Natural killer cell (primary cell): ENCODE measurements around the gene TMX4. TPM values are rescaled to one million over a fixed set of nuclear protein-coding genes. Genes with fewer than 3 reads are reported as not detected.
"Not testable (repeated sequence)": the region's sequence is repeated elsewhere in the genome, so short reads cannot be mapped to it uniquely, and the experiment has no call there.

Experiments
- ATAC-seq, 3 donors: fragments of 150-1000 bp in 2 of 3; fragments of 200-7000 bp in 1 of 3; cut with Tn5 transposase; 1 replicate in 1 of 3; 2 replicates in 2 of 3; pipeline ENCODE4 v1.10.0; 2021; ENCODE audit warnings: mild to moderate bottlenecking in 2 of 3, moderate library complexity in 2 of 3
- DNase-seq, 2 donors: peaks; one replicate each; pipeline versions ENCODE4 v3.0.0 to v3.0.0-alpha.2; 2013 to 2021; ENCODE audit warnings: mixed read lengths in 1 of 2
- H3K27ac ChIP-seq: one replicate; pipeline ENCODE4 v1.5.1; 2013; ENCODE audit warnings: mild to moderate bottlenecking, low read length
- H3K27me3 ChIP-seq: one replicate; pipeline ENCODE4 v1.6.1; 2013; ENCODE audit warnings: low read length; ENCODE audit not compliant: control insufficient read depth, insufficient read depth
- H3K36me3 ChIP-seq: one replicate; pipeline ENCODE4 v1.6.1; 2013; ENCODE audit warnings: low read length; ENCODE audit not compliant: control insufficient read depth, insufficient read depth
- H3K4me1 ChIP-seq: one replicate; pipeline ENCODE4 v1.6.1; 2013; ENCODE audit warnings: low read length; ENCODE audit not compliant: control insufficient read depth, insufficient read depth
- H3K4me3 ChIP-seq: one replicate; pipeline ENCODE4 v1.5.1; 2013; ENCODE audit warnings: low read length
- H3K9me3 ChIP-seq: one replicate; pipeline ENCODE4 v1.6.1; 2013; ENCODE audit warnings: low read length; ENCODE audit not compliant: control insufficient read depth, insufficient read depth
- H3K27ac Mint-ChIP-seq, 2 donors: one replicate each; pipeline ENCODE4 v1.8.0; 2022; ENCODE audit warnings: mild to moderate bottlenecking in 2 of 2, mixed read lengths in 2 of 2, moderate library complexity in 1 of 2
- H3K27me3 Mint-ChIP-seq, 2 donors: one replicate each; pipeline ENCODE4 v1.8.0; 2022; ENCODE audit warnings: low read depth in 2 of 2, mixed read lengths in 2 of 2
- H3K36me3 Mint-ChIP-seq: one replicate; pipeline ENCODE4 v1.8.0; 2022; ENCODE audit warnings: mixed read lengths
- H3K4me1 Mint-ChIP-seq, 2 donors: one replicate each; pipeline ENCODE4 v1.8.0; 2022; ENCODE audit warnings: mixed read lengths in 2 of 2
- H3K4me3 Mint-ChIP-seq: one replicate; pipeline ENCODE4 v1.8.0; 2022; ENCODE audit warnings: mild to moderate bottlenecking, moderate library complexity, mixed read lengths
- H3K9me3 Mint-ChIP-seq, 2 donors: one replicate each; pipeline ENCODE4 v1.8.0; 2022; ENCODE audit warnings: mixed read lengths in 2 of 2
- CTCF ChIP-seq: fragments of 200-600 bp; IDR thresholded peaks from one replicate; pipeline ENCODE4 v1.8.0; 2022; ENCODE audit warnings: antibody characterized with exemption
- WGBS: methylation state at CpG from one replicate; pipeline ENCODE4 v1.1.7; 2013; ENCODE audit warnings: missing lambda C conversion rate; ENCODE audit not compliant: insufficient coverage; 5-methylcytosine and 5-hydroxymethylcytosine counted together
- intact Hi-C: fragments of 100-400 bp; cut with micrococcal nuclease; formaldehyde crosslinking; loops from one replicate; pipeline ENCODE4 v1.14.2; 2022
- total RNA-seq, 4 donors: library from RNA; stranded (reverse); fragments of 120-200 nt in 1 of 4; gene quantifications; one replicate each; pipeline versions ENCODE4 v1.2.3 to v1.2.4, GENCODE V29; 2013 to 2022

Gene TMX4
- total RNA-seq, 3 donors from 2014 or later (not counting 1 experiment from before 2014, with no cell fraction given) = 94.4 to 97.9 (median 94.5) TPM

DNA sequence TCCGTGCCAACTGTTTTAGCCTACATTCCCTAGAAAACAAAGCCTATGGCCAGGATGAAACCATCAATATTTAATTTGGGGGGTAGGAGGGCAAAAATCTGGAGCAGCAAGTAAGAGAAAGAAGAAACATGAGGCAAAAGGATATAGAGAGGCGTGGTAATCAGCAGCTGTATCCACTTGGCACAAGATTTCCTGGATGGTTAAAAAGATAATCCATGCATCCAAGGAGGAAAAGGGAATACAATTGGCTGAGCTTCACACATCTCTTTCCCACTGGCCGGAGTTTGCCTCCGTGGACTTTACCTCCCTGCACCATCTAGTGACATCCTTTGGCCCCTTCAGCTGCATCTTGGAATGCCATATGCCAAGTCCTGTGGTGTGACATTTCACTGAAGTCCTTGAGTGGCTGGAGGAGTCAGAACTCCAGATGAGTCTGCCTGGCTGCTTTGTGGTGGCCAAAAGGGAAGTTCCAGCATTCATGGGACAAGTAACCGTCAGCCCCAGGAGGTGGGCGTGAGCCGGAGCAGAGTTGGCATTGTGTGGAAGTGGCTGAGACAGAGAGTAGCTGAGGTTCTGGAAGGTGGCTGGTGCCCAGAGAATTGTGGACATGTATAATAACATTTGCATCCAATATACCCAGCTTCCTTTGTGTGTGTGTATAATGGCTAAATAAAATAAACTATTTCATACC is 13.7 kb upstream of the TMX4 start:
- 83% methylated on average over 6 of the region's 7 CpGs for WGBS
- no peak for TF ChIP-seq CTCF
- Mint-ChIP-seq H3K27me3 (peaks cover 7 to 13% of the 10 kb centered on the region in 2 donors), H3K27ac (no peak overlapping the region), H3K36me3 (no peaks in the 10 kb centered on the region), H3K4me1 (no peaks in the 10 kb centered on the region), H3K9me3 (no peaks in the 10 kb centered on the region), H3K4me3 (no peak overlapping the region)
- no peak overlapping the region for H3K27ac ChIP-seq
- ATAC-seq = no peak
- H3K9me3 ChIP-seq = no peaks in the 10 kb centered on the region
- no peaks in the 10 kb centered on the region for H3K36me3 ChIP-seq
- DNase-seq = no peak
- no peak overlapping the region for H3K4me3 ChIP-seq
- intact Hi-C loops = no loop called here
- no peaks in the 10 kb centered on the region for H3K4me1 ChIP-seq
- H3K27me3 ChIP-seq = no peaks in the 10 kb centered on the region

DNA sequence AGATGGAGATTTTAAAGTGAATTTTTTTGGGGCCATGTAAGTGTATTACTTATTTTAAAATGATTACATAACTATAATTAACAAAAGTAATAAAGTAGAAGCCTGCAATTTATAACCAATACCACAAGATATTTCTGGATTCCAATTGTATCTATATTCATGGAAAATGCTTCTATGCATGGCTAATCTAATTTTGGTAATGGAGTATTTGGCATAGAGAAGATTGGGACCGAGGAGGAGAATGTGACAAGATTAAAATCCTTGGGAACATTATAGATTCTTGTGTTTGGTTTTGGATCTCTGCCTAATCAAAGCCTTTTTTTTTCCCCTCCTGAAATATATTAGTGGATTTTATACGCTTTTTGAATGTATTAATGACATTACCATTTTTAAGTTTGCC is 12.9 kb upstream of the TMX4 start:
- Mint-ChIP-seq H3K9me3 (no peaks in the 10 kb centered on the region), H3K4me1 (no peaks in the 10 kb centered on the region), H3K27ac (no peak overlapping the region), H3K4me3 (no peak overlapping the region), H3K27me3 (peaks cover 7 to 13% of the 10 kb centered on the region in 2 donors), H3K36me3 (no peaks in the 10 kb centered on the region)
- no peak for TF ChIP-seq CTCF
- ATAC-seq = no peak
- Histone ChIP-seq H3K9me3 (no peaks in the 10 kb centered on the region), H3K4me1 (no peaks in the 10 kb centered on the region), H3K36me3 (no peaks in the 10 kb centered on the region), H3K27ac (no peak overlapping the region), H3K27me3 (no peaks in the 10 kb centered on the region), H3K4me3 (no peak overlapping the region)
- intact Hi-C loops = no loop called here
- DNase-seq = no peak
- WGBS = 100% methylated on average over 1 of the region's 2 CpGs

GRCh38 chr20:8031539-8031938 is 12.0 kb upstream of the TMX4 start:
- intact Hi-C loops, H3K4me1 Mint-ChIP-seq, H3K4me3 ChIP-seq, H3K27ac ChIP-seq, H3K4me1 ChIP-seq, DNase-seq, H3K36me3 Mint-ChIP-seq, H3K9me3 Mint-ChIP-seq, ATAC-seq, H3K4me3 Mint-ChIP-seq, H3K9me3 ChIP-seq, H3K36me3 ChIP-seq, H3K27me3 ChIP-seq: not testable (repeated sequence)
- Mint-ChIP-seq H3K27me3 (peaks cover 7 to 13% of the 10 kb centered on the region in 2 donors), H3K27ac (peak overlapping the region in 1 of 2 donors; percentile 64)

- ATAC-seq = no peak
- H3K4me1 ChIP-seq = peaks cover 8% of the 10 kb centered on the region
- Mint-ChIP-seq H3K9me3 (no peaks in the 10 kb centered on the region), H3K4me3 (no peak overlapping the region), H3K27ac (no peak overlapping the region), H3K27me3 (peaks cover 0 to 2% of the 10 kb centered on the region in 2 donors), H3K4me1 (peaks cover 20 to 21% of the 10 kb centered on the region in 2 donors), H3K36me3 (no peaks in the 10 kb centered on the region)
- 95% methylated on average over 10 of the region's 10 CpGs for WGBS
- H3K9me3 ChIP-seq = no peaks in the 10 kb centered on the region
- intact Hi-C loops = no loop called here
- no peaks in the 10 kb centered on the region for H3K36me3 ChIP-seq
- TF ChIP-seq CTCF = no peak
- DNase-seq = no peak
- H3K27me3 ChIP-seq = no peaks in the 10 kb centered on the region
- H3K27ac ChIP-seq = no peak overlapping the region
- no peak overlapping the region for H3K4me3 ChIP-seq
Observed at GRCh38 chr20:8021541-8022269, 2.1 kb upstream of the TMX4 start.
